Right lobe of liver (tissue), 4 donors: ENCODE data around the gene S100PBP.

Source experiments
- POLR2A ChIP-seq: fragments of 450-650 bp; IDR thresholded peaks from one replicate; pipeline ENCODE4 v1.6.1; 2017; ENCODE audit warnings: antibody characterized with exemption, mild to moderate bottlenecking
- TF ChIP-seq, protein P1 (sequence below), 4 donors: fragments of 200-600 bp in 3 of 4; fragments of 450-650 bp in 1 of 4; IDR thresholded peaks; one replicate each; pipeline versions ENCODE4 v1.5.1 to v1.8.0; 2016 to 2022; ENCODE audit warnings: antibody characterized with exemption in 4 of 4, mild to moderate bottlenecking in 2 of 4
- donor health status: DM: no; HTN: no; CAD: no.
- donor health status: DM: no; HTN: no; CAD: no.
- donor health status: DM: no; HTN: yes; CAD: no.

DNA sequence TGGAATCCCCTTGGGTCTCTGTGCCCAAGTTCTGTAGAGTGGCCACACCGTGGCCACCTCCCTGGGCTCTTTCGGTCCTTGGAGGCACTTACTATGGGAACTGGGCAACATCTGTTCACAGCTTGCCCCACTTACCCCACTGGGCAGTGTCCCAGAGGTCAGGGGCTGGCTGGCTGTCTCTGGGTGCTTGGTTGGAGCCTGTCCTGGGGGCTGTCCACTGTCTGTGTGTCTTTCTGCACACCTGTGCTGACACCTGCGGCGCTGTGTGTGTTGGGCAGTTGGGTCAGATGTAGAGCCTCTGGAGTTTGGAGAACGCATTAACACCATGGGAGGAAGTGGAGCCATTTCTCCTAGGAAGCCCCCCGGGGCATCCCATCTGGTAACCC, 85.1 kb downstream of the S100PBP start:
- TF ChIP-seq, protein P1, sequence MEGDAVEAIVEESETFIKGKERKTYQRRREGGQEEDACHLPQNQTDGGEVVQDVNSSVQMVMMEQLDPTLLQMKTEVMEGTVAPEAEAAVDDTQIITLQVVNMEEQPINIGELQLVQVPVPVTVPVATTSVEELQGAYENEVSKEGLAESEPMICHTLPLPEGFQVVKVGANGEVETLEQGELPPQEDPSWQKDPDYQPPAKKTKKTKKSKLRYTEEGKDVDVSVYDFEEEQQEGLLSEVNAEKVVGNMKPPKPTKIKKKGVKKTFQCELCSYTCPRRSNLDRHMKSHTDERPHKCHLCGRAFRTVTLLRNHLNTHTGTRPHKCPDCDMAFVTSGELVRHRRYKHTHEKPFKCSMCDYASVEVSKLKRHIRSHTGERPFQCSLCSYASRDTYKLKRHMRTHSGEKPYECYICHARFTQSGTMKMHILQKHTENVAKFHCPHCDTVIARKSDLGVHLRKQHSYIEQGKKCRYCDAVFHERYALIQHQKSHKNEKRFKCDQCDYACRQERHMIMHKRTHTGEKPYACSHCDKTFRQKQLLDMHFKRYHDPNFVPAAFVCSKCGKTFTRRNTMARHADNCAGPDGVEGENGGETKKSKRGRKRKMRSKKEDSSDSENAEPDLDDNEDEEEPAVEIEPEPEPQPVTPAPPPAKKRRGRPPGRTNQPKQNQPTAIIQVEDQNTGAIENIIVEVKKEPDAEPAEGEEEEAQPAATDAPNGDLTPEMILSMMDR (IDR thresholded peaks at IDR 0.05): no peak
- no peak for TF ChIP-seq POLR2A
